Lung (tissue), 12 donors: ENCODE results near the gene PIAS4. TPM values are rescaled to one million over a fixed set of nuclear protein-coding genes. Genes with fewer than 3 reads are reported as not detected.

Source experiments
- ATAC-seq: fragments of 200-7000 bp; cut with Tn5 transposase; one replicate; pipeline ENCODE4 v1.9.1; 2020; ENCODE audit warnings: moderate number of reproducible peaks; ENCODE audit not compliant: insufficient read depth, low FRiP score
- DNase-seq, 3 donors: peaks; one replicate each; pipeline ENCODE4 v3.0.0-alpha.2; 2013 to 2017
- H3K27ac ChIP-seq, 2 donors: one replicate each; pipeline ENCODE4 v1.5.1; 2013; ENCODE audit warnings: mild to moderate bottlenecking in 2 of 2, moderate library complexity in 2 of 2, control low read depth in 1 of 2, inconsistent platforms in 1 of 2, low read depth in 1 of 2, low read length in 1 of 2
- H3K27me3 ChIP-seq, 3 donors: one replicate each; pipeline ENCODE4 v1.5.1; 2013; ENCODE audit warnings: low read length in 2 of 3; ENCODE audit not compliant: control insufficient read depth in 3 of 3, insufficient read depth in 3 of 3
- H3K36me3 ChIP-seq, 4 donors: one replicate each; pipeline ENCODE4 v1.5.1; 2013; ENCODE audit warnings: low read length in 4 of 4, mild to moderate bottlenecking in 1 of 4, moderate library complexity in 1 of 4; ENCODE audit not compliant: control insufficient read depth in 4 of 4, insufficient read depth in 4 of 4
- H3K4me1 ChIP-seq, 5 donors: one replicate each; pipeline ENCODE4 v1.5.1; 2013; ENCODE audit warnings: low read length in 5 of 5, mild to moderate bottlenecking in 2 of 5, moderate library complexity in 1 of 5; ENCODE audit not compliant: control insufficient read depth in 5 of 5, insufficient read depth in 5 of 5
- H3K4me3 ChIP-seq: one replicate; pipeline ENCODE4 v1.5.1; 2013; ENCODE audit warnings: mild to moderate bottlenecking, control low read depth, moderate library complexity
- H3K9ac ChIP-seq, 2 donors: one replicate each; pipeline ENCODE4 v1.5.1; 2013; ENCODE audit warnings: low read length in 2 of 2, control low read depth in 1 of 2; ENCODE audit not compliant: insufficient read depth in 1 of 2
- H3K9me3 ChIP-seq, 4 donors: one replicate each; pipeline ENCODE4 v1.5.1; 2013; ENCODE audit warnings: low read length in 3 of 4, mild to moderate bottlenecking in 1 of 4, moderate library complexity in 1 of 4; ENCODE audit not compliant: control insufficient read depth in 4 of 4, insufficient read depth in 3 of 4
- CTCF ChIP-seq: IDR thresholded peaks from 2 replicates; pipeline ENCODE4 v1.5.1; 2012; ENCODE audit warnings: mild to moderate bottlenecking; ENCODE audit errors: control extremely low read depth, extremely low read depth
- WGBS, 2 donors: extraction: QIAGEN DNeasy Blood & Tissue Kit; methylation state at CpG; one replicate each; pipeline ENCODE4 v1.1.7; 2013; 5-methylcytosine and 5-hydroxymethylcytosine counted together
- polyA plus RNA-seq, 2 donors: library from polyadenylated mRNA; stranded (reverse); fragments of 200-250 nt; gene quantifications; one replicate each; pipeline ENCODE4 v1.2.1, GENCODE V29; 2013
- total RNA-seq, 2 donors: library from RNA; depleted of rRNA in 1 of 2; stranded (reverse); fragments of >200 nt in 1 of 2; gene quantifications; one replicate each; pipeline ENCODE4 v1.2.1, GENCODE V29; 2014 to 2021
- donor health status: control.
- donor health status: control.
- donor health status: Bipolar disorder and iron deficiency.
- donor health status: healthy.
- donor health status: DM: yes; HTN: yes; CAD: no.

Gene PIAS4
- total and polyA plus RNA-seq, 4 donors, result 9.9 to 46.2 (median 21.6) TPM

- Histone ChIP-seq H3K9ac (no peak overlapping the region), H3K4me3 (no peak overlapping the region), H3K36me3 (peaks cover 4 to 64% (median 10%) of the 10 kb centered on the region in 4 donors), H3K9me3 (no peaks in the 10 kb centered on the region), H3K4me1 (no peaks in the 10 kb centered on the region), H3K27me3 (no peaks in the 10 kb centered on the region), H3K27ac (no peak overlapping the region)
- DNase-seq, result no peak
- 99 to 100% methylated on average over 6 of the region's 6 CpGs for WGBS, 2 donors
- ATAC-seq, result no peak
- no peak for TF ChIP-seq CTCF
These were observed 23.0 kb downstream of the PIAS4 start for GRCh38 chr19:4030552-4030951.

- Histone ChIP-seq H3K9me3 (no peaks in the 10 kb centered on the region), H3K4me3 (no peak overlapping the region), H3K36me3 (peaks cover 4 to 67% (median 14%) of the 10 kb centered on the region in 4 donors), H3K27ac (no peak overlapping the region), H3K4me1 (no peaks in the 10 kb centered on the region), H3K9ac (no peak overlapping the region), H3K27me3 (no peaks in the 10 kb centered on the region)
- TF ChIP-seq CTCF, result no peak
- DNase-seq (no peak), ATAC-seq (no peak)
- WGBS, 2 donors, result 82 to 88% methylated on average over 8 to 9 of the region's 9 CpGs
These were observed 23.4 kb downstream of the PIAS4 start for GRCh38 chr19:4030981-4031380.

- no peak for TF ChIP-seq CTCF
- no peaks in the 10 kb centered on the region for H3K9me3 ChIP-seq
- no peaks in the 10 kb centered on the region for H3K27me3 ChIP-seq
- no peak overlapping the region for H3K9ac ChIP-seq
- ATAC-seq, result no peak
- no peak for DNase-seq
- H3K36me3 ChIP-seq, result peaks cover 4 to 71% (median 17%) of the 10 kb centered on the region in 4 donors
- no peaks in the 10 kb centered on the region for H3K4me1 ChIP-seq
- 88 to 89% methylated on average over 11 of the region's 11 CpGs for WGBS, 2 donors
- H3K4me3 ChIP-seq, result no peak overlapping the region
- H3K27ac ChIP-seq, result no peak overlapping the region
These were observed 23.9 kb downstream of the PIAS4 start for GRCh38 chr19:4031420-4031819.

GRCh38 chr19:4032436-4032835 lies 24.9 kb downstream of the PIAS4 start:
- no peak for TF ChIP-seq CTCF
- H3K36me3 ChIP-seq, result peaks cover 4 to 78% (median 22%) of the 10 kb centered on the region in 4 donors
- H3K4me1 ChIP-seq, result no peaks in the 10 kb centered on the region
- no peaks in the 10 kb centered on the region for H3K27me3 ChIP-seq
- H3K27ac ChIP-seq, result no peak overlapping the region
- WGBS, 2 donors, result 83 to 88% methylated on average over 16 of the region's 16 CpGs
- H3K4me3 ChIP-seq, result no peak overlapping the region
- no peaks in the 10 kb centered on the region for H3K9me3 ChIP-seq
- no peak overlapping the region for H3K9ac ChIP-seq
- DNase-seq, result no peak
- no peak for ATAC-seq
